Astrocyte of the cerebellum (primary cell): ENCODE results near the gene RAC3.

Experiments used
- DNase-seq: peaks from one replicate; pipeline ENCODE4 v3.0.0-alpha.2; 2011; ENCODE audit warnings: low read depth
- H3K4me3 ChIP-seq: 2 replicates; pipeline ENCODE4 v1.5.1; 2011; ENCODE audit warnings: mild to moderate bottlenecking, low read depth, low read length, moderate library complexity
- in situ Hi-C: cut with HindIII; loops from 2 replicates; pipeline ENCODE4 v1.10.0; 2017; ENCODE audit warnings: low sequenced_read_pairs
- TF ChIP-seq, protein P1 (sequence below): IDR thresholded peaks from 2 replicates; pipeline ENCODE4 v1.5.1; 2012; ENCODE audit warnings: low read length, low read depth, moderate library complexity, mild to moderate bottlenecking; ENCODE audit errors: missing control alignments

RAC3 gene

DNA sequence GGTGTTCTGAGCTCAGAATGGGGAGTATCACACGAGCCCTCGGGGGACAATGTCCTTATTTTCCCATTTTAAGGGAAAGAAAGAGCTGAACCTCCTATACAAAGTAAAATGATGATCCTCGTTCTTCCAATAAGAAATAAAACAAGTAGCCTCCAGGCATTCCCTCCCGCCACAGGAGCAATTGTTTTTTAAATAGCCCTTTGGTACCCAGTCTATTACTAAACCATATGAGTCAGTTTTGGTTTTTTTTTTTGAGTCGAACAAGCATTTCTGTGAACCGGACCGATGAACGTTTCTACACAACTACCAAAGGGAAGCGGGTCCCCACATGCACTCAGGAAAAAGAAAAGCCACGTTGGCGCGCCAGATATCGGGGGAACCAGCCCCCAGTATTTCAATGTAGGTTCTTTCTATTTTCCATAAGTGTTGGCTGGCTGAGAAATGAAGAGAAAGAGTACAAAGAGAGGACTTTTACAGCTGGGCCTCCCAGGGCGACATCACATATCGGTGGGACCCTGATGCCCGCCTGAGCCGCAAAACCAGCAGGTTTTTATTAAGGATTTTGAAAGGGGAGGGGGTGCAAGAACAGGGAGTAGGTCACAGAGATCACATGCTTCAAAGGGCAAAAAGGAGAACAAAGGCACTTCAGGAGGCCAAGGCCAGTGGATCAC lies 9.8 kb downstream of the RAC3 start:
- TF ChIP-seq, protein P1, sequence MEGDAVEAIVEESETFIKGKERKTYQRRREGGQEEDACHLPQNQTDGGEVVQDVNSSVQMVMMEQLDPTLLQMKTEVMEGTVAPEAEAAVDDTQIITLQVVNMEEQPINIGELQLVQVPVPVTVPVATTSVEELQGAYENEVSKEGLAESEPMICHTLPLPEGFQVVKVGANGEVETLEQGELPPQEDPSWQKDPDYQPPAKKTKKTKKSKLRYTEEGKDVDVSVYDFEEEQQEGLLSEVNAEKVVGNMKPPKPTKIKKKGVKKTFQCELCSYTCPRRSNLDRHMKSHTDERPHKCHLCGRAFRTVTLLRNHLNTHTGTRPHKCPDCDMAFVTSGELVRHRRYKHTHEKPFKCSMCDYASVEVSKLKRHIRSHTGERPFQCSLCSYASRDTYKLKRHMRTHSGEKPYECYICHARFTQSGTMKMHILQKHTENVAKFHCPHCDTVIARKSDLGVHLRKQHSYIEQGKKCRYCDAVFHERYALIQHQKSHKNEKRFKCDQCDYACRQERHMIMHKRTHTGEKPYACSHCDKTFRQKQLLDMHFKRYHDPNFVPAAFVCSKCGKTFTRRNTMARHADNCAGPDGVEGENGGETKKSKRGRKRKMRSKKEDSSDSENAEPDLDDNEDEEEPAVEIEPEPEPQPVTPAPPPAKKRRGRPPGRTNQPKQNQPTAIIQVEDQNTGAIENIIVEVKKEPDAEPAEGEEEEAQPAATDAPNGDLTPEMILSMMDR = no peak
- no peak overlapping the region for H3K4me3 ChIP-seq
- DNase-seq = no peak
- in situ Hi-C loops = no loop called here

DNA sequence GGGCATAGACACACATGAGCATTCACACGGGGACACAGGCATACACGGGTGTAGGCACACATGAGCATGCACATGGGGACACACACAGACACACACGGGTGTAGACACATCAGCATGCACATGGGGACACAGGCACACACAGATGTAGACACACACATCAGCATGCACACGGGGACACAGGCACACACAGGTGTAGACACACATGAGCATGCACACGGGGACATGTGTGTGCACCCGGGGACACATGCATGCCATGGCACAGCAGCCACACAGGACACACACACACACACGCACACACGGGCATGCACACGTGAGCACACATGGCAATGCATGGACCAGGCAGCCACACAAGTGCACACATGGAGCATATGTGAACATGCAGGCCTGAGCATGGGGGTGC lies 11.2 kb downstream of the RAC3 start:
- DNase-seq = no peak
- no peak overlapping the region for H3K4me3 ChIP-seq
- in situ Hi-C loops = no loop called here
- TF ChIP-seq, protein P1 = no peak

GRCh38 chr17:82043507-82043906 lies 12.0 kb downstream of the RAC3 start:
- TF ChIP-seq, protein P1 = no peak
- no peak for DNase-seq
- H3K4me3 ChIP-seq = no peak overlapping the region
- in situ Hi-C loops = no loop called here

DNA sequence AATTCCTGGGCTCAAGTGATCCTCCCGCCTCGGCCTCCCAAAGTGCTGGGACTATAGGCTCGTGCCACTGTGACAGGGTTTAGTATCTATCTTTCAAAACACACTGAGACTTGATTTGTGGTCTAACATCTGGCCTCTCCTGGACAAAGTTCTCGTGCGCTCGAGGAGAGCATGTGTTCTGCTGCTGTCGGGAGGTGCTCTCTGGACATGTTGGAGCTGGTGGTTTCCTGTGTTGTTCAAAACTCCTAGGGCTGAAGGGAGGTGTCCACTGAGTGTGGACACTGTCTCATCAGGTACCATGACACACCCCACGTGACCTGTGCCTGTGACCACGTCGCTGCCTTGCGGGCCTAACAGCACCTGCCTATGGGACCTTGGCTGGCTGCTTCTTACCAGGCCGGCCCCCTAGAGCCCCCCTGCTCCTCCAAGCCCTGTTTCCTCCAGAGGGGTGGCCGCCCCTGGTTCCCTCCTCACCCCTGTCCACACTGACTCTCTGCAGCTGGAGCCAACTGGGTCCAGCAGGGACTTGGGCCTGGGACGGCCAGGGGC lies 14.5 kb downstream of the RAC3 start:
- no peak overlapping the region for H3K4me3 ChIP-seq
- TF ChIP-seq, protein P1 = no peak
- DNase-seq = no peak
- in situ Hi-C loops = no loop called here

DNA sequence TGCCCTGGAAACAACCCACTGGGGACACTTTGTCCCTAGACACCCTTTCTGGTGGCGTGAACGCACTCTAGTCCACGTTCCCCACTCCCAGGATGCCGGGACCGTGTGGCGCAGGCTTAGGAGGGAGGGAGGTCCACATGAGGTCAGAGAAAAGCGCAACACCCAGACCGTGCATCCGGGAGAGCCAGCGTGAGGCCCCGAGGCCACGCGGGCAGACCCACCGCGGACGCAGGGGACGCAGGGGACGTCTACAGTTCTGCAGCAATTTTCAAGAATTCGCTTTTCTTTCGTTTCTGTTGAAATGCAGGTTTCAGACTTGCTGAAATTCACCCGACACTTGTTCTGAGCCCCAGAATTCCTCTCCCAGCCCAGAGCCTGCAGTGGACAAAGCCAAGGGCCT lies 15.4 kb downstream of the RAC3 start:
- DNase-seq = no peak
- in situ Hi-C loops = no loop called here
- H3K4me3 ChIP-seq = no peak overlapping the region
- TF ChIP-seq, protein P1 = no peak

GRCh38 chr17:82047379-82047778 lies 15.9 kb downstream of the RAC3 start:
- in situ Hi-C loops = no loop called here
- H3K4me3 ChIP-seq = no peak overlapping the region
- TF ChIP-seq, protein P1 = no peak
- no peak for DNase-seq
